COLO829 (cell line): ENCODE results near the gene MYLK4.

Experiments
- DNase-seq: peaks from one replicate; pipeline ENCODE4 v3.0.0; 2012; ENCODE audit warnings: low spot score

MYLK4 gene

DNA sequence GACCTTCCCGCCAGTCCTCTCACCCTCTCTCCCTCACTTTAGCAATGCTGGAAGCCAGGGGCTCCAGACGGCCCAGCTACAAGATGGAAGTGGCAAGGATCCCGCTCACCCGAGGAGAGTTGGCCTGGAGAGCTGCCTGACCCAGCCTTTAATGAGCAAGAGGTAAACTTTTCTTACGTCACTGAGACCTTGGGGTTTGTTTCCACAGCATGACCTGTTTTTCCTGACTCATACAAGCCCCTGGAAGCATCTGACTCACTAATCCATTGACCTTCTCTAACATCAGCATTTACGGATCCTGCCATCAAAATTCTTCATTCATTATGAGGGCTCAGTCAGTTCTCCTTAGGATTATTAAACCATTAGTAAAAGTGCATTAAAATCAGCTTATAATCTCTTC, 120.4 kb downstream of the MYLK4 start:
- DNase-seq, result no peak

DNA sequence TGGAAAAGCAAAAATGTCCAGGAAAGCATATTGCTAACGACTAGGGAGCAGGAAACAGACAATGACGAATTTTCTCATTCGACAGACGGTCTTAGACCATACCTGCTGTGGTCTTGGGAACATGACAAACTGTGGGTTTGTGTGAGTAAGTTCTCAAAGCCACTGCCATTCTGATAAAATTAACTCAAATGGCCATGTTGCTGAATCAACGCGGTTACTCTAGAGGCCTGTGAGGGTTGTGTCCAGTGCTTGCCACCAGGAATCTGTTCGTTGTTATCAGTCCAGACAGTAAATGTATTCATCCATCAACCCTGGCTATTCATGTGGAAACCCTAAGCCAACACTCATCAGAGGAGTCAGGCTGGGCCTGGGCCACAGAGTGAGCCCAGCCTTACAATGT, 124.3 kb downstream of the MYLK4 start:
- no peak for DNase-seq

DNA sequence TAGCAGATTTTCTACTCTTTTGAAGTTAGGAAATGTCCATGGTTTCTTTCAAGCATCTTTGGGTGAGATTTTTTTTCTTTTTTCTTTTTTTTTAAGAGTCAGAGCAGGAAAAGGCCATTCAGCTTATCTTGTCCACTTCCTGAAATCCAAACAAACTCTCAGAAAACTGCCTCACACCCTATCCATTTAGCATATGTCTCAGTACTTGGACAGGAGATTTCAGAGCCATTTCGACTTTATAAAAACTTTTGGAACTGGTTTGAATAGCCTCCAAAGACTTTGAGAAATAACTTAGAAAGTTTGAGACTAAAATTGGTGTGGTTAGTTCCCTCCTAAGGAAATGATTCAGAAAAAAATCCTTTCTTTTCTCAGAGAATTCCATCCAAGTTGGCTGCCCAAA, 125.1 kb downstream of the MYLK4 start:
- DNase-seq, result no peak

DNA sequence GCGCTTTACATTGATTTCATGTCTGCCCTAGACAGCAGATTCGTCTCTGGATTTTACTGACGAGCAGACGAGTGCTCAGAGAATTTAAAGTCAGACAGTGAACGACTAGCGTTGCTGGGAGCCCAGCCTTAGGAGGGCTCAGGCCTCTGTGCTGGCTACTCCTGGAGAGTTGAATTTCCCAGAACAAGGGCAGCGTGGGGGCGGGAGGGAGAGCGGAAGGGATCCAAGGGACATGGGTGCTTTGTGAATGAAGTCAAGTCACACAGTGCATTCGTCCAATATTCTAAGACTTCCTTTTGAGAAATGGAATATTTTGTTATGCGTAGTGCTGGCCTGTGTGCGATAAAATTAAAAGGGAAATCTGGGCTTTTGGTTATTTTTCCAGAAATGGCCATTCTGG, 126.5 kb downstream of the MYLK4 start:
- DNase-seq, result no peak

DNA sequence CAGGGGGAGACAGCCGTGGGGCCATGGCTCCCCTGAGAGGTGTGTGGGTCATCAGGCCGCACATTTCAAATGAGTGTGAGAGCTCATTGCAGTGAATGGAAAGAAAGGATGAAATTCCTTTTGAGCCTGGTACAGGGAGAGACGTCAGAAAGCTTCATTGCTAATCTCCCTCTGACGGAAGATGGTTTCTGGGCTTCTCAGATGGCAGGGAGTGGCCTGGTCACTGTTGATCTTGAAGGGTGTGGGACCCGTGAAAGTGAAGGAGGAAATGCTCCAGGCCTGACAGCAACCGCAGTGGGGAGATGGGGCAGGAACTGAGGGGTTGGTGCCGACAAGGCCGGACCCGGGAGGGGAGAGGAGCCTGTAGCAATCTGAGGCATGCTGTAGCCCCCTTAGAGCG, 127.4 kb downstream of the MYLK4 start:
- no peak for DNase-seq

DNA sequence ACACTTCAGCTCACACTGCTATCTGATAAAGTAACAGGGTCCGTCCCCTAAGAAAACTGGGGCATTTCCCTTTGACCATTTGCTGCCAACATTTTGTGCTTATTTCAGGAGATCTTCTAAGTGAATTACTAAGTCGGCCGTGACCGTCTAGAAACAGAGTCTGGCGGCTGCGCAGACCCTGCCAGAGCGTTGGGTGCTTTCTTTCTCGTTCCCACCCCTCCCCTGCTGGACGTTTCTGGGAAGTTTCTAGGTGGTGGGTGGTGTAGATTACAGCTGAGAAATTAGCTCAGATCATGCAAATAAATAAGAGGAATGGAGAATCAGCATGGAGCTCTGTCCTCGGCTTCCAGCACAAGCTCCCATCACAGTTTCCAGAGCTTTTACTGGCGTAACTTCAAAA, 128.1 kb downstream of the MYLK4 start:
- no peak for DNase-seq

DNA sequence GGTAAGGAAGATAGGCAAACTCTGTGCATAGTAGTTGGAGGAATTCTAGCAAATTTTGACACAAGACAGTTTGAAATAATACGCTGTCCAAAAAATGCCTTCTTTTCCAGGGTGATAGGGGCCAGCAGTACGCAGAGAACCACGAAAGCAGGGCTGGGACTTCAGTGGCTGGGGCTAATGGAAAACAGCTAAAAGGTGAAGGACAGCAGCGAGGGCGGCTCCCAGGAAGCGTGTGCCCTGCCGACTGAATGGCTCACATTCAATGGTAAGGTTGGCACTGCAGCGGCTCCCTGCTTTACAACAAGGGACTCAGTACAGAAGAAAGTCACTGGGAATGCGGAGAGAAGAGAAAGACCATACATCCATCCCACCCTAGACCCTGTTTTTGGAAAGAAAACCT, 131.1 kb downstream of the MYLK4 start:
- no peak for DNase-seq

DNA sequence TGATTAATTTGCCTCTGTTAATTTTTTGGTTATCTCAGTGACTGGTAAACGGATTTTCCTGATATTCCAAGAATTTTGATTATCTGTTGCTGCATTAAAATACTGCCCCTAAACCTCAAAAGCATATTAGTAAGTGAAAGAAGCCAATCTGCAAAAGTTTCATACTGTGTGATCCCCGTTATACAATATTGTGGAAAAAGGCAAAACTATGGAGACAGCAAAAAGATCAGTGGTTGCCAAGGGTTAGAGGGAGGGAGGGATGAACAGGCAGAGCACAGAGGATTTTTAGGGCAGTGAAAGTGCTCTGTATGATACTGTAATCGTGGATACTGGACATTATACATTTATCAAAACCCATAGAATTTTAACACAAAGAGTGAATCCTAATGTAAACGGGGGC, 133.0 kb downstream of the MYLK4 start:
- no peak for DNase-seq

DNA sequence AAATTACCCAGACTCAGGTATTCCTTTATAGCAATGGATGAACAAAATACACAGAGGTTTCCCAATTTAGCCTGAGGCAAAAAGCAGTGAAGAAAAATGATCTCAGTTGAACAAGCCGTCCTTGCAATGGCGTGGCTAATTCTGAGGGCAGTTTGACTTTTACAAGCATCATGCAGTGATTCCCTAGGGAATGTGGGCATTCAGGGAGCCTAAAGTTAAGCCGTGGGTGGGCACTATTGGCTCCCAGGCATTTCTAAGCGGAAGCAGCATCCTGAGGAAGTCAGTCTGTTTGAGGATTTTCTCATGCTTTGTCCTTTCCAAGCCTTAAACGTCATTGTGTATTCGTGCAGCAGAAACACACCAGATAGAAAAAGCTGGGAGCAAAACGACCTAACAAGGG, 133.9 kb downstream of the MYLK4 start:
- peak; percentile 94 for DNase-seq

DNA sequence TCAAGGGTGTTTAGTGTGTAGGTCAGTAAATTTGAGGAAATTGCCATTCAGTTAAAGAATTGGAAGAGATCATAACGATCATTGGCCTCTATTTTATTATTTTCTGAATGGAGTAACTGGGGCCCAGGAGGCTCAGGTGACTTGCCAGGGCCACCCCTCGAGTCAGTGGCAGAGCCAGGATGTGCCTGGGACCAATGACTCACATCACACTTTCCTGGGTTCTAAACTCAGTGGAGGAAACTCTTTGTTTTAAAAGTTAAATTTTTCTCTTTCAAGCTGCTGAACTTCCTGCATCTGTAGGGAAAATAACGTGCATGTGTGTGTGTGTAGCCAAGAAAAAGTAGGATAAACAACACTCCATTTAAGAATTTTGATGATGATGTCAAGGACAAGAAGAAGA, 135.5 kb downstream of the MYLK4 start:
- no peak for DNase-seq

DNA sequence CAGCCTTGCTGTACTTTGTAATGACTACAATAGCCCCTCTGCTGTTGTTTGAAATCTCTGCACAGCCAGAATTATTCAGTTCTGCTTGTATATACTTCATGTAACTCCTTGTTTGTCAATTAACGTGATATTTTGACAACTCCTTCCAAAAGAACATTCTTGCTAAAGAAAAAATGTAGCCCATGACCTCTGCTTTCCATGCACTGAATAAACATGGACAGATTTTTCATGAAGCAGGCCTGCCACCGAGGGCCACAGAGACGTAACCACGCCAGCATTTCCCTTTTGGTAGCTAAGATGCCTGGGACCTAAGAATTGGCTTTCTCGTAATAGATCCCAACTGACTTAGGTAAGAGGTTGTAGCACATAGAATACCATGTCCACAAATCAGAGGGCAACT, 135.9 kb downstream of the MYLK4 start:
- no peak for DNase-seq

DNA sequence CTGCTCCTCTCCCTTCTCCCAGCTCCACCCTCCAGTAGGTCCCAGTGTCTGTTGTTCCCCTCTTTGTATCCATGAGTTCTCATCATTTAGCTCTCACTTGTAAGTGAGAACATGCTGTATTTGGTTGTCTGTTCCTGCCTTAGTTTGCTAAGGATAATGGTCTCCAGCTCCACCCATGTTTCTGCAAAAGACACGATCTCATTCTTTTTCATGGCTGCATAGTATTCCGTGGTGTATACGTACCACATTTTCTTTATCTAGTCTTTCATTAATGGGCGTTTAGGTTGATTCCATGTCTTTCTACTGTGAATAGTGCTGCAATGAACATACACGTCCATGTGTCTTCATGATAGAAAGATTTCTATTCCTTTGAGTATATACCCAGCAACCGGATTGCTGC, 136.6 kb downstream of the MYLK4 start:
- DNase-seq, result no peak
